Uterus (tissue), 4 donors: Measurements from ENCODE around the gene DPP8. TPM values are rescaled to one million over a fixed set of nuclear protein-coding genes. Genes with fewer than 3 reads are reported as not detected.

Experiments used
- DNase-seq, 2 donors: peaks; one replicate each; pipeline ENCODE4 v3.0.0-alpha.2; 2019 to 2020
- H3K27ac ChIP-seq, 2 donors: fragments of 200-600 bp; sonication (generic); 1 replicate in 1 of 2; 2 replicates in 1 of 2; pipeline ENCODE4 v1.5.1; 2016 to 2018
- H3K27me3 ChIP-seq, 2 donors: fragments of 200-600 bp; sonication (generic); one replicate each; pipeline ENCODE4 v1.5.1; 2018 to 2019; ENCODE audit warnings: control low read depth in 1 of 2
- H3K36me3 ChIP-seq, 2 donors: fragments of 200-600 bp; sonication (generic); one replicate each; pipeline ENCODE4 v1.5.1; 2019; ENCODE audit warnings: control low read depth in 1 of 2
- H3K4me1 ChIP-seq, 2 donors: fragments of 200-600 bp; sonication (generic); one replicate each; pipeline ENCODE4 v1.5.1; 2018 to 2019; ENCODE audit warnings: control low read depth in 1 of 2
- H3K4me3 ChIP-seq, 2 donors: fragments of 200-600 bp; sonication (generic); 1 replicate in 1 of 2; 2 replicates in 1 of 2; pipeline ENCODE4 v1.5.1; 2018 to 2019; ENCODE audit warnings: mild to moderate bottlenecking in 1 of 2
- H3K9me3 ChIP-seq, 2 donors: fragments of 200-600 bp; sonication (generic); one replicate each; pipeline ENCODE4 v1.5.1; 2019; ENCODE audit warnings: control low read depth in 1 of 2
- CTCF ChIP-seq, 4 experiments: fragments of 200-600 bp in 2 of 4; fragments of 450-650 bp in 2 of 4; sonication (generic) in 2 of 4; IDR thresholded peaks; one replicate each; pipeline ENCODE4 v1.5.1; 2016 to 2019; ENCODE audit warnings: antibody characterized with exemption in 4 of 4, mild to moderate bottlenecking in 2 of 4, moderate library complexity in 1 of 4
- POLR2A ChIP-seq, 2 donors: fragments of 450-650 bp; IDR thresholded peaks; one replicate each; pipeline ENCODE4 v1.6.1; 2016; ENCODE audit warnings: antibody characterized with exemption in 2 of 2, mild to moderate bottlenecking in 1 of 2, moderate library complexity in 1 of 2
- intact Hi-C: fragments of 100-400 bp; cut with DNase I; formaldehyde crosslinking; loops from one replicate; pipeline ENCODE4 v1.15.1; 2023; ENCODE audit warnings: low total_unique reads
- total RNA-seq, 4 donors: library from RNA; depleted of rRNA in 3 of 4; stranded (reverse); fragments of >200 nt in 3 of 4; gene quantifications; one replicate each; pipeline versions ENCODE4 v1.1.0 to v1.2.4, GENCODE V29; 2014 to 2023
- donor health status: DM: yes; HTN: yes; CAD: no.

The DPP8 gene
- total RNA-seq, 4 donors from 2014 or later: 19.4 to 76.1 (median 36.8) TPM

GRCh38 chr15:65406424-65407000, 111.0 kb downstream of the DPP8 start:
- no peaks in the 10 kb centered on the region for H3K36me3 ChIP-seq
- DNase-seq: no peak
- no peak overlapping the region for H3K27ac ChIP-seq
- no peak overlapping the region for H3K4me3 ChIP-seq
- H3K9me3 ChIP-seq: no peaks in the 10 kb centered on the region
- TF ChIP-seq POLR2A (IDR thresholded peaks at IDR 0.05): no peak
- TF ChIP-seq CTCF (IDR thresholded peaks at IDR 0.05): no peak
- H3K27me3 ChIP-seq: no peaks in the 10 kb centered on the region
- intact Hi-C loops: no loop called here
- H3K4me1 ChIP-seq: no peaks in the 10 kb centered on the region

GRCh38 chr15:65405791-65406423, 111.6 kb downstream of the DPP8 start:
- Histone ChIP-seq H3K9me3 (no peaks in the 10 kb centered on the region), H3K4me3 (no peak overlapping the region), H3K27me3 (no peaks in the 10 kb centered on the region), H3K36me3 (no peaks in the 10 kb centered on the region), H3K4me1 (peaks cover 0 to 4% of the 10 kb centered on the region in 2 donors), H3K27ac (peak overlapping the region in 1 of 2 donors; percentile 4)
- TF ChIP-seq POLR2A (IDR thresholded peaks at IDR 0.05): no peak
- no peak for TF ChIP-seq CTCF (IDR thresholded peaks at IDR 0.05)
- DNase-seq: no peak
- intact Hi-C loops: no loop called here

GRCh38 chr15:65404186-65404872, 113.2 kb downstream of the DPP8 start:
- Histone ChIP-seq H3K4me1 (peaks cover 0 to 4% of the 10 kb centered on the region in 2 donors), H3K36me3 (no peaks in the 10 kb centered on the region), H3K4me3 (no peak overlapping the region), H3K27ac (no peak overlapping the region), H3K27me3 (no peaks in the 10 kb centered on the region), H3K9me3 (no peaks in the 10 kb centered on the region)
- intact Hi-C loops: no loop called here
- no peak for DNase-seq
- no peak for TF ChIP-seq CTCF (IDR thresholded peaks at IDR 0.05)
- TF ChIP-seq POLR2A (IDR thresholded peaks at IDR 0.05): no peak

GRCh38 chr15:65402961-65403360, 114.5 kb downstream of the DPP8 start:
- Histone ChIP-seq H3K27me3 (no peaks in the 10 kb centered on the region), H3K4me3 (no peak overlapping the region), H3K4me1 (peaks cover 0 to 4% of the 10 kb centered on the region in 2 donors), H3K36me3 (no peaks in the 10 kb centered on the region), H3K27ac (no peak overlapping the region), H3K9me3 (no peaks in the 10 kb centered on the region)
- no peak for DNase-seq
- intact Hi-C loops: no loop called here
- TF ChIP-seq CTCF (IDR thresholded peaks at IDR 0.05): no peak
- no peak for TF ChIP-seq POLR2A (IDR thresholded peaks at IDR 0.05)

- Histone ChIP-seq H3K9me3 (no peaks in the 10 kb centered on the region), H3K4me1 (peaks cover 0 to 4% of the 10 kb centered on the region in 2 donors), H3K27me3 (no peaks in the 10 kb centered on the region), H3K4me3 (no peak overlapping the region), H3K36me3 (no peaks in the 10 kb centered on the region), H3K27ac (no peak overlapping the region)
- TF ChIP-seq CTCF (IDR thresholded peaks at IDR 0.05): no peak
- no peak for TF ChIP-seq POLR2A (IDR thresholded peaks at IDR 0.05)
- intact Hi-C loops: no loop called here
- DNase-seq: no peak
These were observed 115.8 kb downstream of the DPP8 start for GRCh38 chr15:65401611-65402240.
